Stimulated activated CD8-positive, alpha-beta memory T cell treated with anti-CD3 and anti-CD28 coated beads, Interleukin-12 subunit alpha, Interleukin-12 subunit beta, amount 100 ng/mL, for 24 hours (primary cell): Measurements from ENCODE around the gene LRRC49.
"Not testable (repeated sequence)": the region's sequence is repeated elsewhere in the genome, so short reads cannot be mapped to it uniquely, and the experiment has no call there.

ENCODE experiments used
- DNase-seq: peaks from one replicate; pipeline ENCODE4 v3.0.0-alpha.2; 2020; ENCODE audit errors: extremely low read depth

The LRRC49 gene

GRCh38 chr15:70867911-70868467 is 24.6 kb upstream of the LRRC49 start:
- no peak for DNase-seq

DNA sequence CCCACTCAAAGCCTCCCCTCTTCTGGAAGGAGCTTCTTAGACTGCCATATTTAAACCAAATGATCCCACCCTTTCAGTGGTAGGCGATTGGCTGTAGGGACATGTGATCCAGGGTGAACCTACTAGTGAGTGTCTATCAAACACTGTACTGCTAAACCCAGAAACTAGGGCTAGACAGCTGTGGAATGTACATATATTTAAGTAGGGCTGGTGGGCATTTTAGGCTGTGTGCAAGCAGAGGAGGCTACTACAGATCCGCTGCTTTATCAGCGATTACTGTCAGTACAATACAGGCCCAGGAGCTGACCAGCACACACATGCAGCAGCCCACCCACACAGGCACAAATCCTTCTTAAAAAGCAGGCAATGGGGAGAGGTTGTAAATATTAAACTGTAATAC is 23.3 kb upstream of the LRRC49 start:
- no peak for DNase-seq

DNA sequence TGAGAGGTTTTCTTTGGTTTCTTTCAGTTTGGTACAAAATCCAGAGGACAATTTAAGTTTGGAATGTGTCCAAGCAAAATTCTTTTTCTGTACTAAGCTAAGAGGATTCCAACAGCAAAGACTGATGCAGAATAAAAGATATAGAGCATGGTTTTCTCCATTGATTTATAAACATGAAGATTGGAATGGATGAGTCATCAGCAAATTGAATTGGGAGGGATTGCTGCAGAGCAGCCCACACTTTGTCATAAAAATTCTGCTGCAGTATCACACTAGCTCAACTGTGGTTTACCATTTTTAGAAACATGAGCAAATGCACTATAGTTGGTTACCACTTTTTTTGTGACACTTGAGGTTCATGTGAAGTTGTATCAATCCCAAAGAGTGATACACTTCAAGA is 22.6 kb upstream of the LRRC49 start:
- no peak for DNase-seq

GRCh38 chr15:70871490-70871889 is 21.1 kb upstream of the LRRC49 start:
- DNase-seq, result not testable (repeated sequence)

- DNase-seq, result no peak
Measured at GRCh38 chr15:70873232-70874054, 19.2 kb upstream of the LRRC49 start.

- no peak for DNase-seq
Measured at GRCh38 chr15:70875001-70875782, 17.4 kb upstream of the LRRC49 start.

GRCh38 chr15:70876011-70876410 is 16.6 kb upstream of the LRRC49 start:
- DNase-seq, result no peak

GRCh38 chr15:70876683-70877082 is 15.9 kb upstream of the LRRC49 start:
- DNase-seq, result no peak

DNA sequence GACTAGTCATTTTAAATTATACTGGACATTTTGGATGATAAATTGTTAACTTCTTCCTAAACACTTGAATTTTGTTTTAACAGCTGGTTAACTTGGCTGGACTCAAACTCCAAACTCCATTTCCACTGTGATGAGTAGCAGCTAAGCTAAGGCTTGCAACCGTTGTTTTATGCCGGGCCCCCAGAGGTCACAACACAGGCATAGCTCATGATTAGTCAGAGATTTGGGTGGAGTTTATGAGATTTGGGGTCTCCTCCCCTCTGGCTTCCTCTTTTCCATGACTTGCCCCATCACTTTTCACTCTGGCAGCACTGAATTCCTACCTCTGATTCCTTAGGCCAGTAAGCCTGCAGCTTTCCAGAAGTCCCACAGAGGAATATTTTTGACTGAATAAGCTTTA is 13.2 kb upstream of the LRRC49 start:
- no peak for DNase-seq

DNA sequence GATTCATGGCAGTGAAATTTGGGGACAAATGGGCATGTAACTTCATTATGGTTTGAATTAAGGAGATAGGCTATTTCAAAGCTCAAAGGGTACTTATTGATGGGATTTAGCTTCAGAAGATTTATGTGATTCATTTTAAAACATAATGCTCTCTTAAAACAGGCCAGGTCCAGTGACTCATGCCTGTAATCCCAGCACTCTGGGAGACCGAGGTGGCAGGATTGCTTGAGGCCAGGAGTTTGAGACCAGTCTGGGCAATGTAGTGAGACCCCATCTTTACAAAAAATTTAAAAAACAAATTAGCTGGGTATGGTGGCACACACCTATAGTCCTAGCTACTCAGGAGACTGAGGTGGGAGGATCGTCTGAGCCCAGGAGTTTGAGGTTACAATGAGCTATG is 11.8 kb upstream of the LRRC49 start:
- DNase-seq, result no peak

GRCh38 chr15:70882361-70882760 is 10.3 kb upstream of the LRRC49 start:
- no peak for DNase-seq

DNA sequence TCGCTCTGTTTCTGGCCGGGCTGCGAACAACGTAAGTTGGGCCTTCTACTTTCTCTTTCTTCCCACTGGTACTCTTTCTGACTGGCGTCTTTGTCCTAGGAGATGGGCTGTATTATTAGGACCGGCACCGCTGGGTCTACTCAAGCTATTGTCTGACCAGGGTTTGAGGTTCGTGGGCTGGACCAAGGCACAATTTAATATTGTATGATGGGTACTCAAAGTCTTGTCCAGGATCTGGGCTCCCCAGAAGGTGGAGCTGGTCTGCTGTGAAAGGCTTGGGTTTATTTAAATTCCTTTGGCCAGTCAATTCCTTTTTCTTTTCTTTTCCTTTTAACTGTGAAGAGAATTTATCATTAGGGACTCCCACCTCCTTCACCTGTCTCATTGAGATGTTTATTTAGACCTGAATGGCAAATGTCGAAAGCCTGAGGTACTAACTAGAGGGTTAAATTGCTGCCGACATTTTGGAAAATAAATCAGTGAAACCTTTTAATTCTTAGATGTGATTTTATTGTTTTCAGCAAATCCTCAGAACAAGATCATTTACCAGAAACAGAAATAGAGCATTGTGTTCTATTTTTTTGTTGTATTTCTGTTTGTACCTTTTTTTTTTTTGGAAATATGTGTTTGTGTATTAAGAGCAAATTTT is 410 bp downstream of the LRRC49 start:
- DNase-seq, result no peak

GRCh38 chr15:70902107-70902506 is 9.5 kb downstream of the LRRC49 start:
- DNase-seq, result no peak

DNA sequence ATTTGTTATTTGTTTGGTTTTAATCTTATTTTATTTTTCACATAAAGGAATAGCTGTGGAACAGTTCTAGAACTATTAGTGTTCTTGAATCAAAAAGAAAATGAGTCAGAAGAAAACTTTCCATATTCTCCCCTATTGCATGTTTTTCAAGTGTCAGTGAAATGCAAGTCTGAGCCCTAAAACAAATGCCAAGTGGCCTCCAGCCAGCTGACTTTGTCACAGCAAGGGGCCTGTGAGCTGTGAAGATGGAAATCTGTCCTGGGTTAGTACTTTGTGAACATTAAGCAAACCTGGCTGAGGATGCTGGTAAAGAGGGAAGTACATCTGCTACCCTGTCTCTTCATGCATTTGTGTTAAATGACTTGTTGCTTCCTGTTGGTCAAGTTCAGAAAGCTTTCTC is 14.2 kb downstream of the LRRC49 start:
- DNase-seq, result no peak

GRCh38 chr15:70907784-70908471 is 15.3 kb downstream of the LRRC49 start:
- DNase-seq, result no peak

DNA sequence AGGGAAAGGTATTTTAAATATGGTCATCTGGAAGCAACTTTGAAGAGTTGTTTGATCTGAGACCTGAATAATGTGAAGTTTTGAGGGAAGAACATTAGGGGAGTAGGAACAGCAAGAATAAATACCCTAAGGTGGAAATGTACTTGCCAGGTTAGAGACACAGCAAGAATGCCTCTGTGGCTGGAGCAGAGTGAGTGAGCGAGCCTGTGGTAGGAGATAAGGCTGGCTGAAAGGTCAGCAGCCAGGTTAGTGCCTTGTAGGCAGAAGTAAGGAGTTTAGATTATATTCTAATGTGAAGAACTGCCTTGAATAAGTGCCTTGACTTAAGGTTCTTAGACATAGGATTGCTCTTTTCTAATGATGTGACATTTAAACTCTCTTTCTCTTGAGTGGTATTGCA is 18.3 kb downstream of the LRRC49 start:
- no peak for DNase-seq

GRCh38 chr15:70912187-70912586 is 19.6 kb downstream of the LRRC49 start:
- no peak for DNase-seq

- no peak for DNase-seq
Measured at GRCh38 chr15:70916531-70916930, 23.9 kb downstream of the LRRC49 start.

GRCh38 chr15:70917955-70918354 is 25.3 kb downstream of the LRRC49 start:
- no peak for DNase-seq

GRCh38 chr15:70920981-70921696 is 28.5 kb downstream of the LRRC49 start:
- DNase-seq, result no peak

- DNase-seq, result no peak
Measured at GRCh38 chr15:70922119-70922518, 29.5 kb downstream of the LRRC49 start.
